ENCODE data around the gene SLC18A2.

The SLC18A2 gene

GRCh38 chr10:117249493-117250093 lies 8.7 kb downstream of the SLC18A2 start:
- Histone ChIP-seq H3K4me3 (ENCODE audit: insufficient read depth in 1 of 2, low read depth in 1 of 2, low read length in 2 of 2) (no peak overlapping the region), H3K27ac (ENCODE audit: low read length, poor library complexity, severe bottlenecking) (no peak overlapping the region), H4K91ac (ENCODE audit: low read length) (no peak overlapping the region), H3K79me1 (replicated peaks; ENCODE audit: low read length, poor library complexity, severe bottlenecking) (no peaks in the 10 kb centered on the region), H2BK12ac (ENCODE audit: low read length in 2 of 2) (no peak overlapping the region), H4K8ac (ENCODE audit: low read length) (no peak overlapping the region), H3K36me3 (ENCODE audit: control insufficient read depth in 1 of 2, insufficient read depth in 2 of 2, low read depth in 1 of 2, low read length in 2 of 2) (no peaks in the 10 kb centered on the region), H3K9ac (ENCODE audit: low read length) (no peak overlapping the region), H2BK15ac (ENCODE audit: low read depth, poor library complexity, severe bottlenecking) (no peak overlapping the region), H3K23ac (ENCODE audit: low read length in 2 of 2) (no peak overlapping the region), H3K27me3 (ENCODE audit: control insufficient read depth in 1 of 2, insufficient read depth in 1 of 2, low read length in 2 of 2) (peaks cover 43 to 63% of the 10 kb centered on the region in 2 experiments), H3K4me1 (ENCODE audit: control insufficient read depth, insufficient read depth, low read depth, low read length) (no peaks in the 10 kb centered on the region), H3K18ac (ENCODE audit: low read depth in 1 of 2, low read length in 2 of 2) (no peak overlapping the region), H3K4ac (ENCODE audit: low read depth in 1 of 2, low read length in 2 of 2) (no peak overlapping the region), H3K9me3 (ENCODE audit: control insufficient read depth, low read length) (no peaks in the 10 kb centered on the region), H3K4me2 (ENCODE audit: low read length, poor library complexity, severe bottlenecking) (no peak overlapping the region), H3K14ac (ENCODE audit: low read length in 2 of 2) (no peak overlapping the region), H2BK5ac (ENCODE audit: low read depth, low read length, poor library complexity, severe bottlenecking) (no peak overlapping the region), H2BK120ac (ENCODE audit: low read depth, low read length) (no peak overlapping the region), H2AK5ac (ENCODE audit: low read length, severe bottlenecking) (no peak overlapping the region), H2AFZ (ENCODE audit: low read depth, low read length) (no peak overlapping the region)
- 62% methylated on average over 6 of the region's 6 CpGs for WGBS
- no peak for DNase-seq

DNA sequence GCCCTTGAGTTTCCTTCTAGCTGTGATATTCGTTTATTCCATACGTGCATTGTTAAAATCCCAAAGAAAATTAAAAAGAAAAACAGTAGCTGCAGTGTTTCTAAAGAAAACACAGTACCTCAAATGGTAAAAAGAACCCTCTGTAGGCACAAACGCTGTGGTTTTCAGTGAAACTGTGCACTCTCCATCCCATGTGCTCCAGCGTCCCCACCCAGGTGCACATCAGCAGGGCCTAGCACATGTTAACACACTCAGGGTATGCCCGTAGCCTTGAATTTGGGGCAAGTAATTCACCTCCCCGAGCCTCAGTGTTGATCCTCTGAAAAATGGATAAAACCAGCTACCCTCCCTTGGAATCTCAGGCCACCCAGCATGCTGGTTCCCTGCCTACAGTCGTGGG lies 9.5 kb downstream of the SLC18A2 start:
- Histone ChIP-seq H3K4ac (ENCODE audit: low read depth in 1 of 2, low read length in 2 of 2) (no peak overlapping the region), H4K91ac (ENCODE audit: low read length) (no peak overlapping the region), H3K9ac (ENCODE audit: low read length) (no peak overlapping the region), H2BK12ac (ENCODE audit: low read length in 2 of 2) (no peak overlapping the region), H3K18ac (ENCODE audit: low read depth in 1 of 2, low read length in 2 of 2) (no peak overlapping the region), H3K4me2 (ENCODE audit: low read length, poor library complexity, severe bottlenecking) (no peak overlapping the region), H2AFZ (ENCODE audit: low read depth, low read length) (no peak overlapping the region), H2AK5ac (ENCODE audit: low read length, severe bottlenecking) (no peak overlapping the region), H3K4me3 (ENCODE audit: insufficient read depth in 1 of 2, low read depth in 1 of 2, low read length in 2 of 2) (no peak overlapping the region), H2BK15ac (ENCODE audit: low read depth, poor library complexity, severe bottlenecking) (no peak overlapping the region), H2BK120ac (ENCODE audit: low read depth, low read length) (no peak overlapping the region), H3K23ac (ENCODE audit: low read length in 2 of 2) (no peak overlapping the region), H3K9me3 (ENCODE audit: control insufficient read depth, low read length) (no peaks in the 10 kb centered on the region), H3K36me3 (ENCODE audit: control insufficient read depth in 1 of 2, insufficient read depth in 2 of 2, low read depth in 1 of 2, low read length in 2 of 2) (no peaks in the 10 kb centered on the region), H3K4me1 (ENCODE audit: control insufficient read depth, insufficient read depth, low read depth, low read length) (no peaks in the 10 kb centered on the region), H3K27ac (ENCODE audit: low read length, poor library complexity, severe bottlenecking) (no peak overlapping the region), H2BK5ac (ENCODE audit: low read depth, low read length, poor library complexity, severe bottlenecking) (no peak overlapping the region), H3K27me3 (ENCODE audit: control insufficient read depth in 1 of 2, insufficient read depth in 1 of 2, low read length in 2 of 2) (peaks cover 35 to 56% of the 10 kb centered on the region in 2 experiments), H3K14ac (ENCODE audit: low read length in 2 of 2) (no peak overlapping the region), H3K79me1 (replicated peaks; ENCODE audit: low read length, poor library complexity, severe bottlenecking) (no peaks in the 10 kb centered on the region), H4K8ac (ENCODE audit: low read length) (no peak overlapping the region)
- DNase-seq: no peak
- WGBS: 64% methylated on average over 6 of the region's 7 CpGs

DNA sequence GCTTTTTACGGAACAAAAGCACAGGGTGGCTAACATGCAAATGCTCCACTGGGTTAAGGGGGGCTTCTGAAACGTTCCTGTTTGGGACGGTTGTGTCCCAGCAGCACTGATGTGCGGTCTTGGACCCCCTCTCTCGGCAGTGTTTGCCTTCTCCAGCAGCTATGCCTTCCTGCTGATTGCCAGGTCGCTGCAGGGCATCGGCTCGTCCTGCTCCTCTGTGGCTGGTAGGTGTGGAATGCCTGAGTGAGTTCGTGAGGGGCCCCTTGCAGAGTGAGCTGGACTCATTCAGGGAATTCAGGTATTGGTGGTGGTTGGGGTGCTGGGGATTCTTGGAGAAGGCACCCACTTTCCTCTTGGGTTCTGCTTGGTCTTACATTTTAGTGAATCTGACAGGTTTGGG lies 13.0 kb downstream of the SLC18A2 start:
- Histone ChIP-seq H3K4ac (ENCODE audit: low read depth in 1 of 2, low read length in 2 of 2) (no peak overlapping the region), H3K4me2 (ENCODE audit: low read length, poor library complexity, severe bottlenecking) (no peak overlapping the region), H2BK120ac (ENCODE audit: low read depth, low read length) (no peak overlapping the region), H3K9ac (ENCODE audit: low read length) (no peak overlapping the region), H3K23ac (ENCODE audit: low read length in 2 of 2) (no peak overlapping the region), H2AFZ (ENCODE audit: low read depth, low read length) (no peak overlapping the region), H3K14ac (ENCODE audit: low read length in 2 of 2) (no peak overlapping the region), H2AK5ac (ENCODE audit: low read length, severe bottlenecking) (no peak overlapping the region), H3K27me3 (ENCODE audit: control insufficient read depth in 1 of 2, insufficient read depth in 1 of 2, low read length in 2 of 2) (peaks cover 24 to 60% of the 10 kb centered on the region in 2 experiments), H3K4me3 (ENCODE audit: insufficient read depth in 1 of 2, low read depth in 1 of 2, low read length in 2 of 2) (no peak overlapping the region), H3K27ac (ENCODE audit: low read length, poor library complexity, severe bottlenecking) (no peak overlapping the region), H3K18ac (ENCODE audit: low read depth in 1 of 2, low read length in 2 of 2) (no peak overlapping the region), H2BK15ac (ENCODE audit: low read depth, poor library complexity, severe bottlenecking) (no peak overlapping the region), H3K4me1 (ENCODE audit: control insufficient read depth, insufficient read depth, low read depth, low read length) (no peaks in the 10 kb centered on the region), H4K91ac (ENCODE audit: low read length) (no peak overlapping the region), H2BK12ac (ENCODE audit: low read length in 2 of 2) (no peak overlapping the region), H3K9me3 (ENCODE audit: control insufficient read depth, low read length) (no peaks in the 10 kb centered on the region), H3K36me3 (ENCODE audit: control insufficient read depth in 1 of 2, insufficient read depth in 2 of 2, low read depth in 1 of 2, low read length in 2 of 2) (no peaks in the 10 kb centered on the region), H4K8ac (ENCODE audit: low read length) (no peak overlapping the region), H3K79me1 (replicated peaks; ENCODE audit: low read length, poor library complexity, severe bottlenecking) (no peaks in the 10 kb centered on the region), H2BK5ac (ENCODE audit: low read depth, low read length, poor library complexity, severe bottlenecking) (no peak overlapping the region)
- no peak for DNase-seq
- 74% methylated on average over 9 of the region's 9 CpGs for WGBS

- H3K4ac ChIP-seq (ENCODE audit: low read depth in 1 of 2, low read length in 2 of 2): no peak overlapping the region
- H2AK5ac ChIP-seq (ENCODE audit: low read length, severe bottlenecking): no peak overlapping the region
- no peaks in the 10 kb centered on the region for H3K79me1 ChIP-seq (replicated peaks; ENCODE audit: low read length, poor library complexity, severe bottlenecking)
- H3K36me3 ChIP-seq (ENCODE audit: control insufficient read depth in 1 of 2, insufficient read depth in 2 of 2, low read depth in 1 of 2, low read length in 2 of 2): no peaks in the 10 kb centered on the region
- H3K23ac ChIP-seq (ENCODE audit: low read length in 2 of 2): no peak overlapping the region
- H3K27ac ChIP-seq (ENCODE audit: low read length, poor library complexity, severe bottlenecking): no peak overlapping the region
- H2BK12ac ChIP-seq (ENCODE audit: low read length in 2 of 2): no peak overlapping the region
- H3K18ac ChIP-seq (ENCODE audit: low read depth in 1 of 2, low read length in 2 of 2): no peak overlapping the region
- no peak overlapping the region for H4K8ac ChIP-seq (ENCODE audit: low read length)
- no peak for DNase-seq
- H3K14ac ChIP-seq (ENCODE audit: low read length in 2 of 2): no peak overlapping the region
- H4K91ac ChIP-seq (ENCODE audit: low read length): no peak overlapping the region
- no peak overlapping the region for H3K4me3 ChIP-seq (ENCODE audit: insufficient read depth in 1 of 2, low read depth in 1 of 2, low read length in 2 of 2)
- no peaks in the 10 kb centered on the region for H3K4me1 ChIP-seq (ENCODE audit: control insufficient read depth, insufficient read depth, low read depth, low read length)
- H2BK15ac ChIP-seq (ENCODE audit: low read depth, poor library complexity, severe bottlenecking): no peak overlapping the region
- no peak overlapping the region for H2AFZ ChIP-seq (ENCODE audit: low read depth, low read length)
- no peak overlapping the region for H3K9ac ChIP-seq (ENCODE audit: low read length)
- H2BK120ac ChIP-seq (ENCODE audit: low read depth, low read length): no peak overlapping the region
- no peaks in the 10 kb centered on the region for H3K9me3 ChIP-seq (ENCODE audit: control insufficient read depth, low read length)
- peaks cover 28 to 62% of the 10 kb centered on the region in 2 experiments for H3K27me3 ChIP-seq (ENCODE audit: control insufficient read depth in 1 of 2, insufficient read depth in 1 of 2, low read length in 2 of 2)
- WGBS: 81% methylated on average over 9 of the region's 9 CpGs
- H2BK5ac ChIP-seq (ENCODE audit: low read depth, low read length, poor library complexity, severe bottlenecking): no peak overlapping the region
- no peak overlapping the region for H3K4me2 ChIP-seq (ENCODE audit: low read length, poor library complexity, severe bottlenecking)
These were observed 13.4 kb downstream of the SLC18A2 start for GRCh38 chr10:117254338-117254737.
